GM12878 (cell line): ENCODE measurements around the gene TUBA8. TPM values are rescaled to one million over a fixed set of nuclear protein-coding genes. Genes with fewer than 3 reads are reported as not detected.

Experiments used
- GABPA ChIP-seq: IDR thresholded peaks from 2 replicates; pipeline ENCODE4 v1.6.1; 2014; ENCODE audit warnings: antibody characterized with exemption, low read depth, mild to moderate bottlenecking, inconsistent platforms
- MAX ChIP-seq: IDR thresholded peaks from 2 replicates; pipeline ENCODE4 v1.6.1; 2012; ENCODE audit warnings: low read depth, low read length, improper control_type of control experiment
- TARDBP ChIP-seq: IDR thresholded peaks from 2 replicates; pipeline ENCODE4 v1.6.1; 2016; ENCODE audit warnings: borderline replicate concordance
- ZBTB40 ChIP-seq: fragments of 450-650 bp; IDR thresholded peaks from 2 replicates; pipeline ENCODE4 v1.6.1; 2016; ENCODE audit warnings: mild to moderate bottlenecking, moderate library complexity, borderline replicate concordance
- polyA plus RNA-seq, 11 experiments: library from polyadenylated mRNA; depleted of rRNA in 4 of 11; unstranded in 6 of 11; stranded (reverse) in 5 of 11; fragments of >200 nt; fragmentation: Nextera tagmentation in 4 of 11; fragmentation: Illumina TruSeq in 1 of 11; extraction: Ambion mirVana in 4 of 11; extraction: Trizol in 1 of 11; gene quantifications; 1 replicate in 1 of 11; 2 replicates in 10 of 11; pipeline versions ENCODE4 v1.2.1 to v1.2.3, GENCODE V29; 2011 to 2016; ENCODE audit warnings: inconsistent platforms in 2 of 11, missing spikeins in 2 of 11, low read depth in 1 of 11
- total RNA-seq, 4 experiments: library from RNA; depleted of rRNA in 3 of 4; stranded (reverse); fragments of >200 nt in 3 of 4; fragmentation: Illumina TruSeq in 1 of 4; extraction: Trizol in 1 of 4; gene quantifications; 2 replicates each; pipeline versions ENCODE4 v1.2.1 to v1.2.3, GENCODE V29; 2013 to 2021

TUBA8 gene
- total and polyA plus RNA-seq, 10 of the 15 experiments (the other 5 are each of a cell fraction or from before 2014, with no cell fraction given) = 2.2 to 30.3 (median 21.0) TPM

GRCh38 chr22:18077639-18078328, 32.8 kb upstream of the TUBA8 start, which contains the start of gene PEX26 (continued):
- peak; percentile 94 for TF ChIP-seq ZBTB40
- TF ChIP-seq TARDBP = peak; percentile 79
- TF ChIP-seq MAX = peak; percentile 67; the same call in 1 of the 2 replicates
- TF ChIP-seq GABPA = peak; percentile 93
